ENCODE data around the gene TMEM134.
"Not testable (repeated sequence)": the region's sequence is repeated elsewhere in the genome, so short reads cannot be mapped to it uniquely, and the experiment has no call there.

TMEM134 gene

GRCh38 chr11:67437082-67437808 lies 31.8 kb downstream of the TMEM134 start, which contains the start of gene PTPRCAP:
TSS of gene PTPRCAP (minus strand) at chr11:67437682. CDS start at chr11:67437619, 63 bp downstream.
- DNase-seq = peak; percentile 70

GRCh38 chr11:67436459-67437081 lies 32.5 kb downstream of the TMEM134 start:
- DNase-seq = peak; percentile 87

DNA sequence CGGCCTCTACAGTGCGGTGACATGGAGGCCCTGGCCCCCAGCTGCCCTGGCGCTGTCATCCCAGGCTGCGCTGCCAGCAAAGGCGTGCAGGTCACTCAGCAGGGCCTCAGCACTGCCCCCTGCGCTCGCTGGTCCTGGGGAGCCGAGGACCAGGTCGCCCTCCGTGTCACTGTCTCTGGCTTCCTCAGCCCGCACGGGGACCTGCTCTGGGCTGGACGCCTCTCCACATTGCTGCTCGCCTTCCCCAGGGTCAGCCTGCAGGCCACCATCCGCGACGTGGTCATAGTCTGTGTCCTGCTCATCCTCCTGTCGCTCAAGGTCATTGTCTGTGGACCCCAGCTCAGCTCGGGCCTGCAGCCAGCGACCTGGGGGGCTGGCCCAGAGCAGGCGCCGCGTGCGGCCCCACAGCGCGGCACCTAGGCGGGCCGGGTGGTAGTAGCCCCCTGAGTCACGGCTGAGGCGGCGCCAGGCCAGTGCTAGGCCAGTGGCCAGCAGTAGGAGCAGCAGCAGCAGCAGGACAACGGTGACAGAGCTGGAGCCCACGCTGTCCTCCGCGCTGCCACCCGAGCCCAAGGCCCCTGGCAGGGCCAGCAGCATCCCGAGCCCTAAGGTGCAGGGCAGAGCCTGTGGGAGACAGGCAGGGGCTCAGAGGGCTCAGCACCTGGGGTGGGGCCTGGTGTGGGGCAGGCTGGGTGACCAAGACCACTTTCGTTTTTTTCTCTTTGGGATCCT lies 33.2 kb downstream of the TMEM134 start:
- no peak for DNase-seq

DNA sequence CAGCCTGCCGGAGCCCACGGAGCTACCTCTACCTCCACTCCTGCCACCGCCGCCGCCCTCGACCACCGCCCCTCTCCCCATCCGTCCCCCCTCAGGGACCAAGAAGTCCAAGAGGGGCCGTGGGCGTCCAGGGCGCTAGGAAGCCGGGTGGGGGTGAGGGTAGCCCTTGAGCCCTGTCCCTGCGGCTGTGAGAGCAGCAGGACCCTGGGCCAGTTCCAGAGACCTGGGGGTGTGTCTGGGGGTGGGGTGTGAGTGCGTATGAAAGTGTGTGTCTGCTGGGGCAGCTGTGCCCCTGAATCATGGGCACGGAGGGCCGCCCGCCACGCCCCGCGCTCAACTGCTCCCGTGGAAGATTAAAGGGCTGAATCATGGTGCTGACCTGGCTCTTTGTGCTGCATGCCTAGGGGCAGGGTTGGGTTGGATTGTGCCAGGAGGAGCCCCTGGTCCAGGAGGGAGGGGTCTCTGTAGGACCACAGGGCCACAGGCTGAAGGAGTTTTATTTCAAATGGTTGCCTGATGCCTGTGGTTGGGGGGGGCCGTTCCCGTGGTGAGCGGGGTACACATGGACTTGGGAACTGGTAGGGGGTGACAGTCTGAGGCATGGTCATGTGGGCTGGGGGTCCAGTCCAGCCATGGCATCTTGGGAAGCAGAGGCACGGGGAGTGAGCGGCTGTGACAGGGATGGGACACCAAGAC lies 33.9 kb downstream of the TMEM134 start:
- DNase-seq = no peak

DNA sequence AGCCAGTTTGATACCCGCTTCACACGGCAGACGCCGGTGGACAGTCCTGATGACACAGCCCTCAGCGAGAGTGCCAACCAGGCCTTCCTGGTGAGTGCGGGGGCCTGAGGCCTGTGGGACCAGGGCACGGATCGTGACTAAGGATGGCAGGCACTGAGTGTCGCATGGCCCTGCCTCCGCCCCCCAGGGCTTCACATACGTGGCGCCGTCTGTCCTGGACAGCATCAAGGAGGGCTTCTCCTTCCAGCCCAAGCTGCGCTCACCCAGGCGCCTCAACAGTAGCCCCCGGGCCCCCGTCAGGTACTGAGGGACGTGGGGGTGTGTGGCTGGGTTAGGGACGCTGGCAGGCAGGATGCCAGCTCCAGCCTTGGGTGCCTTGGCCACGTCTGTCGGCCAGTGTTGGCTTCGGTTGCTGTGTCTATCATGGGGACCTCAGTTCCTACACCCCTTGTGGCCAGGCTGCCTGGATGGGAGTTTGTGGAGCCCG lies 34.6 kb downstream of the TMEM134 start:
- no peak for DNase-seq

GRCh38 chr11:67433536-67434394 lies 35.3 kb downstream of the TMEM134 start:
- no peak for DNase-seq

GRCh38 chr11:67432655-67433349 lies 36.2 kb downstream of the TMEM134 start:
- DNase-seq = no peak

- no peak for DNase-seq
Observed at GRCh38 chr11:67431346-67432249, 37.5 kb downstream of the TMEM134 start.

- no peak for DNase-seq
Observed at GRCh38 chr11:67429722-67430121, 39.3 kb downstream of the TMEM134 start.

- no peak for DNase-seq
Observed at GRCh38 chr11:67429038-67429668, 39.9 kb downstream of the TMEM134 start.

- peak; percentile 100 for DNase-seq
Observed at GRCh38 chr11:67428052-67429001, 40.7 kb downstream of the TMEM134 start, which contains the start of gene RPS6KB2. TSS of gene RPS6KB2 (plus strand) at chr11:67428494. CDS start at chr11:67428546, 52 bp downstream.

GRCh38 chr11:67427364-67427859 lies 41.6 kb downstream of the TMEM134 start:
- DNase-seq = not testable (repeated sequence)

GRCh38 chr11:67423891-67424613 lies 45.0 kb downstream of the TMEM134 start:
- DNase-seq = no peak

- DNase-seq = no peak
Observed at GRCh38 chr11:67423466-67423865, 45.6 kb downstream of the TMEM134 start.

GRCh38 chr11:67422891-67423290 lies 46.2 kb downstream of the TMEM134 start:
- DNase-seq = no peak

GRCh38 chr11:67421430-67422031 lies 47.5 kb downstream of the TMEM134 start:
- DNase-seq = no peak

All from activated CD4-positive, alpha-beta T cell treated with anti-CD3 and anti-CD28 coated beads for 48 hours (primary cell).